COR-L47 (cell line): ENCODE measurements around the gene GGTLC3.
"Not testable (repeated sequence)": the region's sequence is repeated elsewhere in the genome, so short reads cannot be mapped to it uniquely, and the experiment has no call there.

ENCODE experiments used
- DNase-seq: peaks from one replicate; lab custom pipeline; 2025; lab: John Stamatoyannopoulos, UW

GGTLC3 gene

DNA sequence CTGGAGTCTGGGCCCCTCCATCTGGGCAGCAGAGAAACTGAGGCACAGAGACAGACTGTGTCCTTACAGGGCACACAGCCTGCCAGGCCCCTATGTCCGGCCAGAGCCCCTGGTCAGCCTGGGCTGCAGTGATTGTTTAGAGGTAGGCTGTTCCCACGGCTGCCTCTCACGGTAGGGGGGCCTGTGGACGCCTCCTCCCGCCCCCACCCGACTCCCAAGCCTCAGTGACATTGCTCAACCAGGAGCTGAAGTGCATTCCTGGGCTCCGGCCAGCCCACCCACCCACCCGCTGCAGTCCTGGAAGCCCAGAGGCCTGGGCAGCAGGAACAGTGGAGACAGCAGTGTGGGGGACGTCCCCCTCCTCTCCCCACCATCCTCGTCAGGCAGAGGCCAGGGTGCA lies 4.5 kb downstream of the GGTLC3 start:
- DNase-seq, result not testable (repeated sequence)

DNA sequence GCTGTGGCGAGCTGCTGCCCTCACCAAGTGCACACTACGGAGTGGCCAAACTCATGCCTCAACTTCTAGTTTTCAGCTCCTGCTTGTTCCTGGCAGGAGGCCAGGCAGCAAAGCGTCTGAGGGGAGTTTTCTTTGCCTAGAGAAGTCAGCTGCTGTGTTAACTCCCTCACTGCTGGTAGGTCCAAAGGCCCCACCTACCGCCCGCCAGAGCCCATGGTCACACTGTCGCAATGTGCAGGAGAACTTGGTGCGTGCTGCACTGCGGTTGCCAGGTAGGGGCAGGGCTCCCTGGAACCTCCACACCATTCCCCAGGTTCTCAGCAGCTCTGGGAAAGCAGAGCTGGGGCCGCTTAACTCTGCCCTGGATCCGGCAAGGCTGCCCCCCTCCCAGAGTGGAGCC lies 5.6 kb downstream of the GGTLC3 start:
- not testable (repeated sequence) for DNase-seq

DNA sequence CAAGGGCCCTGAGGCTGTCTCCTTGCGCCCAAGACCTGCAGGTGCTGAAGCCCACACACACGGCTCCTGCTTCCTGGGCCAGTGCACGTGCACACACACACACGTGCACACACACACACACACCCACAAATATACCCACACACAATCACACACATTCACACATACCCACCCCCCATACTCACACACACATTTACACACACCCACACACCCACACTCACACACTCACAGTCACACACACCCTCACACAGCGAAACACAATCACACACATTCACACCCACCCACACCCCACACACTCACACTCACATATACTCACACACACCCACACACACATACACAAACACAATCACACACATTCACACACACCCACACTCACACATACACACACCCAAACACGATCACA lies 6.6 kb downstream of the GGTLC3 start:
- DNase-seq, result not testable (repeated sequence)

- DNase-seq, result not testable (repeated sequence)
Measured at GRCh38 chr22:18496227-18496626, 21.7 kb downstream of the GGTLC3 start.
